Measurements from ENCODE around the gene DRC1.

GRCh38 chr2:26484579-26484978, 82.9 kb downstream of the DRC1 start:
- TF ChIP-seq CTCF (IDR thresholded peaks at IDR 0.05): no peak
- TF ChIP-seq POLR2A (IDR thresholded peaks at IDR 0.05): no peak
